ENCODE data around the gene TBC1D19. TPM values are rescaled to one million over a fixed set of nuclear protein-coding genes. Genes with fewer than 3 reads are reported as not detected.
"Not testable (repeated sequence)": the region's sequence is repeated elsewhere in the genome, so short reads cannot be mapped to it uniquely, and the experiment has no call there.

The TBC1D19 gene
- total RNA-seq, 3 donors from 2014 or later = 14.9 to 27.2 (median 23.9) TPM

DNA sequence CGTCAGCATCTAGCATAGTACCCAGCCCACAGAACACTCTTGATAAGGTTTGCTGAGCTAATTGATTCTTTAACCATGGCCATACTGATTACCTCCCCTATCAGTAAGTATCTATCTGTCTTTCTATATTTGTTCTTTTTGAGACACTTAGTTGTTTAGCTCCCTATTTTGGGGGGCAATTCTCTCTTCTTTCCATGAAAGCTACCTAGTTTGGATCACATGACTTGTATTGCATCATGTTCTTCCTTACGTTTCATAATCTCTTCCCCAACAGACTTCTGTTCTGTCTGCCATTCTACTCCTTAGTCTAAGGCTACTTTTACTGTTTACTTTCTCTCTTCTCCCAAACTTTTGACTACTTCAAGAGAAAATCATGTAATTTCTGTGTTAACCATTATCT lies 39.0 kb downstream of the TBC1D19 start:
- no peaks in the 10 kb centered on the region for H3K36me3 ChIP-seq
- no peak overlapping the region for H3K4me3 ChIP-seq
- intact Hi-C loops (cut with DNase I; ENCODE audit: low total_unique reads) = no loop called here
- no peaks in the 10 kb centered on the region for H3K9me3 ChIP-seq
- no peaks in the 10 kb centered on the region for H3K4me1 ChIP-seq
- H3K27ac ChIP-seq = no peak overlapping the region
- TF ChIP-seq POLR2AphosphoS5 (IDR thresholded peaks at IDR 0.05) (no peak), POLR2A (IDR thresholded peaks at IDR 0.05) (no peak)
- TF ChIP-seq, protein P1, sequence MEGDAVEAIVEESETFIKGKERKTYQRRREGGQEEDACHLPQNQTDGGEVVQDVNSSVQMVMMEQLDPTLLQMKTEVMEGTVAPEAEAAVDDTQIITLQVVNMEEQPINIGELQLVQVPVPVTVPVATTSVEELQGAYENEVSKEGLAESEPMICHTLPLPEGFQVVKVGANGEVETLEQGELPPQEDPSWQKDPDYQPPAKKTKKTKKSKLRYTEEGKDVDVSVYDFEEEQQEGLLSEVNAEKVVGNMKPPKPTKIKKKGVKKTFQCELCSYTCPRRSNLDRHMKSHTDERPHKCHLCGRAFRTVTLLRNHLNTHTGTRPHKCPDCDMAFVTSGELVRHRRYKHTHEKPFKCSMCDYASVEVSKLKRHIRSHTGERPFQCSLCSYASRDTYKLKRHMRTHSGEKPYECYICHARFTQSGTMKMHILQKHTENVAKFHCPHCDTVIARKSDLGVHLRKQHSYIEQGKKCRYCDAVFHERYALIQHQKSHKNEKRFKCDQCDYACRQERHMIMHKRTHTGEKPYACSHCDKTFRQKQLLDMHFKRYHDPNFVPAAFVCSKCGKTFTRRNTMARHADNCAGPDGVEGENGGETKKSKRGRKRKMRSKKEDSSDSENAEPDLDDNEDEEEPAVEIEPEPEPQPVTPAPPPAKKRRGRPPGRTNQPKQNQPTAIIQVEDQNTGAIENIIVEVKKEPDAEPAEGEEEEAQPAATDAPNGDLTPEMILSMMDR (IDR thresholded peaks at IDR 0.05) = no peak
- no peaks in the 10 kb centered on the region for H3K27me3 ChIP-seq
- no peak for DNase-seq (ENCODE audit: low spot score in 2 of 2)

DNA sequence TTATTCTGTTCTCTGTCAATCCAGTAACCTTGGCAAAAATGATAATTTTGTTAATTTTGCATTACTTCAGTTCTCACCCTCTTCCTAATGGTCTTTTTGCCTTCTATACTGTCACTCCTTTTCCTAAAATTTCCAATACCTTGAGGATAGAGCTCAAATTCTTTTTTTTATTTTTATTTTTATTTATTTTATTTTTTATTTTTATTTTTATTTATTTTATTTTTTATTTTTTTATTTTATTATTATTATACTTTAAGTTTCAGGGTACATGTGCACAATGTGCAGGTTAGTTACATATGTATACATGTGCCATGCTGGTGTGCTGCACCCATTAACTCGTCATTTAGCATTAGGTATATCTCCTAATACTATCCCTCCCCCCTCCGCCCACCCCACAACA lies 42.8 kb downstream of the TBC1D19 start:
- H3K4me1 ChIP-seq; H3K27ac ChIP-seq; H3K9me3 ChIP-seq; H3K4me3 ChIP-seq; DNase-seq (ENCODE audit: low spot score in 2 of 2); intact Hi-C loops (cut with DNase I; ENCODE audit: low total_unique reads); H3K27me3 ChIP-seq; H3K36me3 ChIP-seq: not testable (repeated sequence)

DNA sequence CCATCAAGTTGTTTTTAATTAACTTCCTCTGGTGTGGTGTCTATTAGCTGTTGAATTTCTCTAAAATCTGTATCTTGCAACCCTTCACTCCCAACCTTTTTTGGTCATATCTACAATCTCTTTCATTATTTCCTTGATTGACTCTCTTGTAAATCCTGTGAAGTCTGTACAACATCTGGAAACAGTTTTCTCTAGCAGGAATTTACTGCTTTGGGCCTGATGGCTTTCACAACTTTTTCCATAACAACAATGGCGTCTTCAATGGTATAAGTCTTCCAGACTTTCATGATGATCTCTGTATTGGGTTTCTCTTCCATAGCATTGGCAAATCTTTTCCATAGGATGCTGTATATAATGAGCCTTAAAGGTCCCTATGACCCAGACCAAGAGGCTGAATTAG lies 49.0 kb downstream of the TBC1D19 start:
- no peak for DNase-seq (ENCODE audit: low spot score in 2 of 2)
- no peak overlapping the region for H3K4me3 ChIP-seq
- H3K27ac ChIP-seq = no peak overlapping the region
- intact Hi-C loops (cut with DNase I; ENCODE audit: low total_unique reads) = no loop called here
- no peaks in the 10 kb centered on the region for H3K4me1 ChIP-seq
- H3K36me3 ChIP-seq = no peaks in the 10 kb centered on the region
- H3K9me3 ChIP-seq = no peaks in the 10 kb centered on the region
- TF ChIP-seq POLR2A (IDR thresholded peaks at IDR 0.05) (no peak), POLR2AphosphoS5 (IDR thresholded peaks at IDR 0.05) (no peak)
- TF ChIP-seq, protein P1 (IDR thresholded peaks at IDR 0.05) = no peak
- no peaks in the 10 kb centered on the region for H3K27me3 ChIP-seq

DNA sequence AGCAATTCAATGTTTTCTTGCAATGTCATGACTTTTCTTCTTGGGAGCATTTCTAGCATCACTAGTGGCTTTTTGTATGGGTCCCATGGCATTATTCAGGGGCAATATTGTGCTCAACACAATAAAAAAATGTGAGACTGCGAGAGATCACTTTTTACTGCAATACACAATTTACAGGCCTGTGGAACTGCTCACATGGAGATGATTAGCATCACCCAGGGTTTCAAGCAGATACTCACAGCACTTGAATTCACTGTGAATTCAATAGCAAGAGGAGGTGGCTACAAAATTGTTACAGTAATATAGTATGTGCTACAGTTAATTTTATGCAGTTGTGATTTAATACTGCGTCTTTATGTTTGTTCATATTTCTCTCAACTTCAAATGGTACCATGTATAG lies 50.4 kb downstream of the TBC1D19 start:
- Histone ChIP-seq H3K4me1 (no peaks in the 10 kb centered on the region), H3K4me3 (no peak overlapping the region), H3K9me3 (no peaks in the 10 kb centered on the region), H3K36me3 (no peaks in the 10 kb centered on the region), H3K27me3 (no peaks in the 10 kb centered on the region), H3K27ac (no peak overlapping the region)
- intact Hi-C loops (cut with DNase I; ENCODE audit: low total_unique reads) = no loop called here
- TF ChIP-seq POLR2AphosphoS5 (IDR thresholded peaks at IDR 0.05) = no peak
- no peak for TF ChIP-seq POLR2A (IDR thresholded peaks at IDR 0.05)
- TF ChIP-seq, protein P1 (IDR thresholded peaks at IDR 0.05) = no peak
- DNase-seq (ENCODE audit: low spot score in 2 of 2) = no peak

DNA sequence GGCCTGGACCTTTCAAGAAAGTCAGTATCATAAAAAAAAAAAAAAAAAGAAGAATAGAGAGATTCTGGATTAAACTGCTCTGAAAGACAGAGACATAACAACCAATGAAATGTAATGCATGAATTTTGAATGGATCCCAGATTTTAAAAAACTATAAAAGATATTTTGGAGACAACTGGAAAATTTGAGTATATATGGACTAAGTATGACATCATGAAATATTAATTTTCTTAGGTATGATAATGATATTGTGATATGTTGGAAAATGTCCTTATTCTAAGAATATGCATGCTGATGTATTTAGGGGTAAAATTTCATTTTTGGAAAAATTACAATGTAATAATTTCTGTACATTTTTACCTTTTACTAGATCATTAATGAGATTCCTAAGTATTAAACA lies 52.6 kb downstream of the TBC1D19 start:
- no peaks in the 10 kb centered on the region for H3K27me3 ChIP-seq
- intact Hi-C loops (cut with DNase I; ENCODE audit: low total_unique reads) = no loop called here
- no peak for DNase-seq (ENCODE audit: low spot score in 2 of 2)
- no peak overlapping the region for H3K27ac ChIP-seq
- TF ChIP-seq POLR2A (IDR thresholded peaks at IDR 0.05) = no peak
- no peaks in the 10 kb centered on the region for H3K9me3 ChIP-seq
- H3K4me1 ChIP-seq = no peaks in the 10 kb centered on the region
- H3K4me3 ChIP-seq = no peak overlapping the region
- no peaks in the 10 kb centered on the region for H3K36me3 ChIP-seq

DNA sequence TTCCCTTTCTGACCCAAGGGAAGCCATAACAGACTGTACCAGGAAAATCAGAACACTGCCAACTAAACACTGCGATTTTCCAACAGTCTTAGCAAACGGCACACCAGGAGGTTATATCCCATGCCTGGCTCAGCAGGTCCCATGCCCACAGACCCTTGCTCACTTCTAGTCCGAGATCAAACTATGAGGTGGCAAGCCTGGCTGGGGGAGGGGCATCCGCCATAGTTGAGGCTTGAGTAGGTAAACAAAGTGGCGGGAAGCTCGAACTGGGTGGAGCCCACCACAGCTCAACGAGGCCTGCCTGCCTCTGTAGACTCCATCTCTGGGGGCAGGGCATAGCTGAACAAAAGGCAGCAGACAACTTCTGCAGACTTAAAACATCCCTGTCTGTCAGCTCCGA lies 56.8 kb downstream of the TBC1D19 start:
- H3K36me3 ChIP-seq; H3K27me3 ChIP-seq; DNase-seq (ENCODE audit: low spot score in 2 of 2); intact Hi-C loops (cut with DNase I; ENCODE audit: low total_unique reads); H3K27ac ChIP-seq; H3K4me3 ChIP-seq; H3K9me3 ChIP-seq; H3K4me1 ChIP-seq: not testable (repeated sequence)

DNA sequence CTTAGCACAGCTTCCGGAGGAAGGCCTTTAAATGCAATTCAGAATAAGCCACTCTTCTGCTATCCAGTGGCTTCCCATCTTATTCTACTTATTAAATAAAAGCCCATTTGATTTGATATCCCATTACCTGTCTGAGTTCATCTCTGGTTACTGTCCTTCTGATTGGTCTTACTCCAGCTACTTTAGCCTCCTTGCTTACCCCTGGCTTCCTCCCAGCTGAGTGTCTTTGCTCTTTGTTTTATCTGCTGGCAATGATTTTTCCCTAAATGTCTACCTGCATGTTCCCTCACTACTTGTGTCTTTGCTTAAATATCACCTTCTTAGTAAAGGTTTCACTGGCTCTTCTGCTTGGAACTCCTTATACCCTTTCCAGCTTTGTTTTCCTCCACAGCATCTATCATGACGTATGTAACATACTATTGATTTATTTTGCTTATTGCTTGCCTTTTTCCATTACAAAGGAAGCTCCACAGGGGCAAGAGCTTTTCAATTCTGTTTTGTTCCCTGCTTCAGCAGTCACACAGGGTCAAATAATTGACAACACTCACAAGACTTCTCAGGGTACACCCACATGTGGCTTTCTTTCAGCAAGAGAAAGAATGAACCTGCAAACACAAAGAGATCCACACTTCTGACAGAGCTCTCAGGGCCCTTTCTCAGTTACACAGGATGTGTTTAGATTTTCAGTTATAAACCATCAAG lies 63.8 kb downstream of the TBC1D19 start:
- no peak overlapping the region for H3K4me3 ChIP-seq
- no peak overlapping the region for H3K27ac ChIP-seq
- H3K4me1 ChIP-seq = no peaks in the 10 kb centered on the region
- TF ChIP-seq, protein P1 (IDR thresholded peaks at IDR 0.05) = no peak
- no peak for TF ChIP-seq POLR2AphosphoS5 (IDR thresholded peaks at IDR 0.05)
- TF ChIP-seq POLR2A (IDR thresholded peaks at IDR 0.05) = no peak
- H3K27me3 ChIP-seq = no peaks in the 10 kb centered on the region
- H3K9me3 ChIP-seq = no peaks in the 10 kb centered on the region
- no peaks in the 10 kb centered on the region for H3K36me3 ChIP-seq
- DNase-seq (ENCODE audit: low spot score in 2 of 2) = no peak
- intact Hi-C loops (cut with DNase I; ENCODE audit: low total_unique reads) = no loop called here
